Muscle of leg (tissue), 11 donors: Measurements from ENCODE around the gene HSPA12B. TPM values are rescaled to one million over a fixed set of nuclear protein-coding genes. Genes with fewer than 3 reads are reported as not detected.
A peak's percentile ranks its signal among the peaks of the same experiment; 100 is the strongest.

Experiments used
- DNase-seq: peaks from one replicate; pipeline ENCODE4 v3.0.0; 2013
- H3K27ac ChIP-seq: one replicate; pipeline ENCODE4 v1.5.1; 2013; ENCODE audit warnings: mild to moderate bottlenecking, low read length, control low read depth
- H3K27me3 ChIP-seq: one replicate; pipeline ENCODE4 v1.6.1; 2013; ENCODE audit warnings: low read length; ENCODE audit not compliant: control insufficient read depth, insufficient read depth
- H3K36me3 ChIP-seq: one replicate; pipeline ENCODE4 v1.6.1; 2013; ENCODE audit warnings: low read length; ENCODE audit not compliant: control insufficient read depth, insufficient read depth
- H3K4me1 ChIP-seq: one replicate; pipeline ENCODE4 v1.6.1; 2013; ENCODE audit warnings: low read length; ENCODE audit not compliant: control insufficient read depth, insufficient read depth
- H3K4me3 ChIP-seq: one replicate; pipeline ENCODE4 v1.5.1; 2013; ENCODE audit warnings: low read length, control low read depth
- H3K9me3 ChIP-seq: replicated peaks from 2 replicates; pipeline ENCODE4 v1.6.1; 2013; ENCODE audit warnings: low read depth, low read length; ENCODE audit not compliant: control insufficient read depth
- WGBS: methylation state at CpG from one replicate; pipeline ENCODE4 v1.1.5; 2013; ENCODE audit warnings: missing lambda C conversion rate; ENCODE audit not compliant: insufficient coverage; 5-methylcytosine and 5-hydroxymethylcytosine counted together
- polyA plus RNA-seq, 8 donors: library from polyadenylated mRNA; unstranded; fragments of 120-200 nt; gene quantifications; one replicate each; pipeline versions ENCODE4 v1.2.1 to v1.2.3, GENCODE V29; 2013; ENCODE audit warnings: inconsistent platforms in 1 of 8, low replicate concordance in 1 of 8; ENCODE audit not compliant: insufficient read length in 8 of 8, insufficient read depth in 1 of 8
- total RNA-seq: library from RNA; stranded (reverse); fragments of 120-200 nt; gene quantifications from one replicate; pipeline ENCODE4 v1.2.4, GENCODE V29; 2013

Gene HSPA12B
- total and polyA plus RNA-seq, 9 donors: 18.3 to 35.8 (median 28.7) TPM

DNA sequence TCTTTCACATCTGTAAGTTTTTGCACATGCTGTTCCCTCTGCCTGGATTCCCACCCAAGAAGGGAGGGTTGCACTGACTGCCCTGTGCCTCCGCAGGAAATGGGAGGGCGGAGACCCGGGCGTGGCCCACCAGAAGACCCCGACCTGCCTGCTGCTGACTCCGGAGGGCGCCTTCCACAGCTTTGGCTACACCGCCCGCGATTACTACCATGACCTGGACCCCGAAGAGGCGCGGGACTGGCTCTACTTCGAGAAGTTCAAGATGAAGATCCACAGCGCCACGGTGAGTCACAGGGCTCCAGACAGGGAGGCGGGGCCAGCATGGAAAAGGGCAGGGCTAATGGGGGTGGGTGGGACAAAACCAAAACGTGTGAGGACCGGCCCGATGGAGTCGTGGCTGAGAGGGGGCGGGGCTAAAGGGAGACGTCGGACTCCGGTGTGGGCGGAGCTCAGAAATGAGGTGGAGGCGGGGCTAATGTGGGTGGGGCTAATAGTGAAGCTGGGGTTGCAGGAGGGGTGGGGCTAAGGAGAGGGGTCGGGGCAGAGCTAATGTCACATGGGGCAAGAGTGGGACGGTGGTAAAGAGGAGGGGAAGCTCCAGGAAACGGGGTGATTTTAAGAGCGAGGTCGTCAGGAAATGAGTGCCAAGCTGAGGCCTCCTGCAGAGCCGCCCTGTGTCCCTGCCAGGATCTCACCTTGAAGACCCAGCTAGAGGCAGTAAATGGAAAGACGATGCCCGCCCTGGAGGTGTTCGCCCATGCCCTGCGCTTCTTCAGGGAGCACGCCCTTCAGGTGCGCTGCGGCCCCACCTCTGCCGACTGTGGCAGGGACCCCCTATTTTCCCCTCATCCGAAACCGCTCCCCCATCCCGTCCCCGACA lies 12.6 kb downstream of the HSPA12B start:
- Histone ChIP-seq H3K4me1 (peaks cover 7% of the 10 kb centered on the region), H3K4me3 (no peak overlapping the region), H3K27me3 (peaks cover 3% of the 10 kb centered on the region), H3K36me3 (peaks cover 61% of the 10 kb centered on the region), H3K9me3 (no peaks in the 10 kb centered on the region), H3K27ac (no peak overlapping the region)
- peak; percentile 38 for DNase-seq
- 44% methylated on average over 41 of the region's 45 CpGs for WGBS

DNA sequence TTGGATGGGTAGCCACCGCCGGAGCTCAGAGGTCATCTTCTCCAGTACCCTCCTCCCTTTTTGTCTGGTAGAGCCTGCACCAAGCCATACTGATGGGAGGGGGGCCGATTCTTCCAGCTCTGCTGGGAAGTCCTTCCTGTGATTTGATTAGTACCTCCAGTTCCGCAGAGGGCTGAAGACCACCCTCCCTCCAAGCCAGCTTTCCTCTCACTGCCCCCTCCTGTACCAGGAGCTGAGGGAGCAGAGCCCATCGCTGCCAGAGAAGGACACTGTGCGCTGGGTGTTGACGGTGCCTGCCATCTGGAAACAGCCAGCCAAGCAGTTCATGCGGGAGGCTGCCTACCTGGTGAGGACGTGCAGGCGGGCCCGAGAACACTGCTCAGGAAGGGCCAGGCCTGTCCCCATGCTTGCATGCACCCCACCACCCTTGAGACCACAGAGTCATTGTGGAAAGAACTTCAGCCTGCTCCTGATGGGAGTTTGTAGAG lies 13.2 kb downstream of the HSPA12B start:
- no peaks in the 10 kb centered on the region for H3K9me3 ChIP-seq
- peaks cover 64% of the 10 kb centered on the region for H3K36me3 ChIP-seq
- no peak for DNase-seq
- H3K27me3 ChIP-seq: peaks cover 8% of the 10 kb centered on the region
- no peak overlapping the region for H3K27ac ChIP-seq
- H3K4me1 ChIP-seq: peaks cover 3% of the 10 kb centered on the region
- WGBS: 94% methylated on average over 5 of the region's 11 CpGs
- no peak overlapping the region for H3K4me3 ChIP-seq

DNA sequence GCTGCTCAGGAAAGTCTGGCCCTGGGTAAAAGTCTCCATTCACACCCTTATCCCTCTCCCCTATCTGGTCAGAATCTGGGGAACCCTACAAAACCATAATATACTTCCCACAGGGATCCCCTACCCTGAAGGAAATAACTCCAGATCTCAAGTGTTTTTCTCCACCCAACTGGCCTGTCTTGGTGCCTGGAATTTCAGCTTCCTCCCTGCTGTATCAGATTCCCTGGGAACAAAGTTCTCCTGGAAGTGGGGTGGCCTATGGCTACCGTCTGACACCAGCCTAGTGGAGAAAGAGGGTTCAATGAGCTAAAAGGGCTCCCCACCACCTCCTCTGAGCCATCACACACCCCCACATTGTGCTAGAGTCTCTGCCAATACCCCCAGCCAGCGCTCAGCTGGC lies 15.0 kb downstream of the HSPA12B start:
- no peaks in the 10 kb centered on the region for H3K9me3 ChIP-seq
- WGBS: 100% methylated on average over 1 of the region's 2 CpGs
- no peak overlapping the region for H3K4me3 ChIP-seq
- DNase-seq: no peak
- H3K4me1 ChIP-seq: peaks cover 3% of the 10 kb centered on the region
- peaks cover 64% of the 10 kb centered on the region for H3K36me3 ChIP-seq
- H3K27me3 ChIP-seq: peaks cover 11% of the 10 kb centered on the region
- no peak overlapping the region for H3K27ac ChIP-seq

DNA sequence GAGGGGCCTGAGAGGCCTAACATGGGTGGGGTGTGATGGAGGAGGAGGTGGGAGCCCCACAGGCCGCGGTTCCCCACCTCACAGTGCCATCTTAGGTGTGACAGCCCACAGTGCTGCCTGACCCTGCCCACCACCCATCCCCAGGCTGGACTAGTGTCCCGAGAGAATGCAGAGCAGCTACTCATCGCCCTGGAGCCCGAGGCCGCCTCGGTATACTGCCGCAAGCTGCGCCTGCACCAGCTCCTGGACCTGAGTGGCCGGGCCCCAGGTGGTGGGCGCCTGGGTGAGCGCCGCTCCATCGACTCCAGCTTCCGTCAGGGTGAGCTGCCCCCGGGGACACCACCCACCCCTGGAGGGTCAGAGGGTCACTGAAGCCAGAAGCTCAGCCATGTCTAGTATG lies 15.6 kb downstream of the HSPA12B start:
- no peak overlapping the region for H3K27ac ChIP-seq
- peaks cover 3% of the 10 kb centered on the region for H3K4me1 ChIP-seq
- H3K9me3 ChIP-seq: no peaks in the 10 kb centered on the region
- peaks cover 11% of the 10 kb centered on the region for H3K27me3 ChIP-seq
- peaks cover 67% of the 10 kb centered on the region for H3K36me3 ChIP-seq
- no peak overlapping the region for H3K4me3 ChIP-seq
- no peak for DNase-seq
- 89% methylated on average over 13 of the region's 16 CpGs for WGBS

DNA sequence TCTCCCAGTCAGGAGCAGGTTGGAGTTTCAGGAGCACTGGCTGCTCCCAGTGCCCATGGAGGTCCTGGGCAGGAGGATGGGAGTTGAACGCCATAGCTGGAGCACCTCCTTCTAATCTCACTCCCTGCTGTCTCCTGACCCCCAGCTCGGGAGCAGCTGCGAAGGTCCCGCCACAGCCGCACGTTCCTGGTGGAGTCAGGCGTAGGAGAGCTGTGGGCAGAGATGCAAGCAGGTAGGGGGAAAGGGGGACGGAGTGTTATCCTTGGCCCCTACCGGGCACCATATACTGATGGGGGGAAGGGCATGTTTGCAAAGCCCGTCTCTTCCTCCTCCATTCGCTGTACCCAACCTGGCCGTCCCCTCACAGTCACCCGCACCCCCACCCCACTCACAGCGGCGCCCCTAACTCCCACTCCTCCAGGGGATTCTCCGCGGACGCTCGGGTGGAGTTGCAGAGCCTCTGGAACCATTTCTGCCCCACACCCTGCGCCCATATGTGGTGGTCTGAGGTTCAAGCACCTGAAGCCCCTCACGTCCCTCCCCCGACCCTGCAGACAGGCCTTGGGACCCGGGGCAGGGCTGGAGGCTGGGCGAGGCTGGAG lies 16.7 kb downstream of the HSPA12B start:
- Histone ChIP-seq H3K9me3 (no peaks in the 10 kb centered on the region), H3K27me3 (peaks cover 11% of the 10 kb centered on the region), H3K36me3 (peaks cover 64% of the 10 kb centered on the region), H3K4me1 (peaks cover 3% of the 10 kb centered on the region), H3K27ac (no peak overlapping the region), H3K4me3 (no peak overlapping the region)
- WGBS: 77% methylated on average over 7 of the region's 24 CpGs
- no peak for DNase-seq

DNA sequence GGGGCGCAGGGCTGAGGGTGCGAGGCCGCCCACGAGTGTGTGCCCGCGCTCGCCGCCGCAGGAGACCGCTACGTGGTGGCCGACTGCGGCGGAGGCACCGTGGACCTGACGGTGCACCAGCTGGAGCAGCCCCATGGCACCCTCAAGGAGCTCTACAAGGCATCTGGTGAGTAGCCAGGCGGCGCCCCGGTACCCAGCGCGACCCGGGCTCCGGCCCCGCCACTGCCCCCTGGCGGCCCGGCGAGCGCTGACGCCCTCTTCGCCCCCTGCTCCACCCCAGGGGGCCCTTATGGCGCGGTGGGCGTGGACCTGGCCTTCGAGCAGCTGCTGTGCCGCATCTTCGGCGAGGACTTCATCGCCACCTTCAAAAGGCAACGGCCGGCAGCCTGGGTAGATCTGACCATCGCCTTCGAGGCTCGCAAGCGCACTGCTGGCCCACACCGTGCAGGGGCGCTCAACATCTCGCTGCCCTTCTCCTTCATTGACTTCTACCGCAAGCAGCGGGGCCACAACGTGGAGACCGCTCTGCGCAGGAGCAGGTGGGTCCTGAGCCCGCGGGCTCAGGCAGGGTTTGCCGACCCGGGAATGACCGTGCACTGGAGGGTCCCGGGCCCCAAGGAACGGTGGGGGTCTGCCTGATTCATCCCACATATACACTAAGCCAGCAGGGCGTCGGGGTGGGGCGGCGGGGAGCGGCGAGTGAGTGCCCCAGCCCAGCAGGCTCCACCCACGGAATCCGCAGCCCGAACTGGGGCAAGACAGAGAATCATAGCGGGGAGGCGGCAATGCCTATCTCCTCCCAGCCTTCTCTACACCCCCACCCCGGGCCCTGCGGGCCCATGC lies 17.4 kb downstream of the HSPA12B start:
- H3K27ac ChIP-seq: no peak overlapping the region
- no peak for DNase-seq
- H3K27me3 ChIP-seq: peaks cover 11% of the 10 kb centered on the region
- 50% methylated on average over 67 of the region's 72 CpGs for WGBS
- H3K36me3 ChIP-seq: peaks cover 59% of the 10 kb centered on the region
- peaks cover 3% of the 10 kb centered on the region for H3K4me1 ChIP-seq
- H3K9me3 ChIP-seq: no peaks in the 10 kb centered on the region
- H3K4me3 ChIP-seq: no peak overlapping the region

DNA sequence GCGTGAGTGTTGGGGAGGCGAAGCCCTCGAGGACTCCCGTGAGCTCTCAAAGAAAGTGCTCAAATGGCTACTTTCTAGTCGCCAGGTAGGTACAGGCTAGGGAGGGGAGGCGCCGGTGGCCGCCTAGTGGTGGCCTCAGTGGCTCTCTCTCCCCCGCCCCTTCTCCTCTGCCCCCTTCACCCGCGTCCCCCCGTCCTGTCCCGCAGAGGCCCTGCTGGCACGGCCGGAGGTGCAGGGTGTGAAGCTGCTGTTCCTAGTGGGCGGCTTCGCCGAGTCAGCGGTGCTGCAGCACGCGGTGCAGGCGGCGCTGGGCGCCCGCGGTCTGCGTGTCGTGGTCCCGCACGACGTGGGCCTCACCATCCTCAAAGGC lies 18.8 kb downstream of the HSPA12B start:
- WGBS: 74% methylated on average over 29 of the region's 31 CpGs
- H3K4me1 ChIP-seq: peaks cover 3% of the 10 kb centered on the region
- H3K4me3 ChIP-seq: no peak overlapping the region
- no peaks in the 10 kb centered on the region for H3K9me3 ChIP-seq
- H3K27ac ChIP-seq: no peak overlapping the region
- peaks cover 9% of the 10 kb centered on the region for H3K27me3 ChIP-seq
- DNase-seq: no peak
- peaks cover 61% of the 10 kb centered on the region for H3K36me3 ChIP-seq

DNA sequence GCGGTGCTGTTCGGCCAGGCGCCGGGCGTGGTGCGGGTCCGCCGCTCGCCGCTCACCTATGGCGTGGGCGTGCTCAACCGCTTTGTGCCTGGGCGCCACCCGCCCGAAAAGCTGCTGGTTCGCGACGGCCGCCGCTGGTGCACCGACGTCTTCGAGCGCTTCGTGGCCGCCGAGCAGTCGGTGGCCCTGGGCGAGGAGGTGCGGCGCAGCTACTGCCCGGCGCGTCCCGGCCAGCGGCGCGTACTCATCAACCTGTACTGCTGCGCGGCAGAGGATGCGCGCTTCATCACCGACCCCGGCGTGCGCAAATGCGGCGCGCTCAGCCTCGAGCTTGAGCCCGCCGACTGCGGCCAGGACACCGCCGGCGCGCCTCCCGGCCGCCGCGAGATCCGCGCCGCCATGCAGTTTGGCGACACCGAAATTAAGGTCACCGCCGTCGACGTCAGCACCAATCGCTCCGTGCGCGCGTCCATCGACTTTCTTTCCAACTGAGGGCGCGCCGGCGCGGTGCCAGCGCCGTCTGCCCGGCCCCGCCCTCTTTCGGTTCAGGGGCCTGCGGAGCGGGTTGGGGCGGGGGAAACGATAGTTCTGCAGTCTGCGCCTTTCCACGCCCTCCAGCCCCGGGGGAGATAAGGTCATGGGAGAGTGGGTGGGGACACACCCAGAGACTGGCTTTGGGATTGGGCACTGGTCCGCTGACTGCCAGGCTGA lies 19.3 kb downstream of the HSPA12B start:
- WGBS: 46% methylated on average over 95 of the region's 95 CpGs
- Histone ChIP-seq H3K4me1 (peaks cover 3% of the 10 kb centered on the region), H3K4me3 (no peak overlapping the region), H3K27me3 (peaks cover 9% of the 10 kb centered on the region), H3K9me3 (no peaks in the 10 kb centered on the region), H3K27ac (no peak overlapping the region), H3K36me3 (peaks cover 59% of the 10 kb centered on the region)
- peak; percentile 55 for DNase-seq

DNA sequence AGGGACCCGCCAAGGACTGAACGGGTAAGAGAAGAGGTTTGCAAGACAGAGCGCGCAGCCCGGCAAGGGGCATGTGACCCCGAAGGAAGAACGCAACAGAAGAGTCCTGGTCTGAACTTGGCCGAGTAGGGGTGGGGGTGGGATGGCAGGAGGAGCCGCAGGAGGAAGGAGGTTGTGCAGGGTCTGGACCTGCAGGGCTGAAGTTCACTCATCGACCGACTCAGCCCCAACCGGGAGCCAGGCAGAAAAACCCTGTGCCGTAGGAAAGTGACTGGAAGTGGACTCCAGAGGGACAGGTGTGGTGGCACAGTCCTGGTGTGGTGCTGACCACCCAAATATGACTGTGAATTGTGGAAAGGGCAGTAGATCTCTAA lies 19.9 kb downstream of the HSPA12B start:
- peaks cover 3% of the 10 kb centered on the region for H3K4me1 ChIP-seq
- no peaks in the 10 kb centered on the region for H3K9me3 ChIP-seq
- no peak for DNase-seq
- H3K27ac ChIP-seq: no peak overlapping the region
- 60% methylated on average over 13 of the region's 13 CpGs for WGBS
- H3K27me3 ChIP-seq: peaks cover 9% of the 10 kb centered on the region
- H3K36me3 ChIP-seq: peaks cover 55% of the 10 kb centered on the region
- no peak overlapping the region for H3K4me3 ChIP-seq
